ENCODE measurements around the gene CHIC1. TPM values are rescaled to one million over a fixed set of nuclear protein-coding genes. Genes with fewer than 3 reads are reported as not detected.
"Not testable (repeated sequence)": the region's sequence is repeated elsewhere in the genome, so short reads cannot be mapped to it uniquely, and the experiment has no call there.

Gene CHIC1
- total and polyA plus RNA-seq, 3 experiments from 2014 or later, result 2.5 to 8.9 (median 7.7) TPM

DNA sequence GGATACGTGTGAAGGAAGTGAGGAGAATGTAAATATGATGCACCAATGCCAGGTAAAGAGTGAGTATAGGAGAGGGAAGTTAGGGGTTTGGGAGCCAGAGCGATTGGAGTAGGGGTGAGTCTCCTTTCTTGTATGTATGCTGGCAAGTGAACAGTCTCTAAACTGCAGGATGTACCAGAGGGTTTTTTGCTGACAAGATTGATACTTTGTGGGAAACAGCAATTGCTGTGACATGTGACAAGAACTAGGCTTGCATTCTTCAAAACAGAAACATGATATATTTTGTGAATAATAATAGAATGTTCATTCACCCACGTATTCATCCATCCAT lies 706 bp downstream of the CHIC1 start:
- peak in 1 of 5 donors; percentile 28 for DNase-seq
- H3K27ac Mint-ChIP-seq, result peak overlapping the region in 7 of 8 donors; percentile 98 to 100 (median 98)
- H3K4me3 Mint-ChIP-seq, result peak overlapping the region; percentile 94 to 99 (median 95)
- H3K27me3 ChIP-seq (ENCODE audit: insufficient read depth, low read length, poor library complexity, severe bottlenecking), result no peaks in the 10 kb centered on the region
- H3K9me3 Mint-ChIP-seq, result no peaks in the 10 kb centered on the region
- H3K36me3 ChIP-seq (ENCODE audit: insufficient read depth, low read length), result no peaks in the 10 kb centered on the region
- peak overlapping the region; percentile 80 for H3K4me3 ChIP-seq (ENCODE audit: low read length)
- peaks cover 9% of the 10 kb centered on the region for H3K4me1 ChIP-seq (ENCODE audit: insufficient read depth, low read length)
- H3K4me1 Mint-ChIP-seq, result peaks cover 11 to 41% (median 25%) of the 10 kb centered on the region in 3 donors
- ChIA-PET POLR2A (interaction anchor here (0.6 kb wide), 1 partner anchor 725 kb away, joined by 3 read pairs; no protein-coding TSS in a partner anchor), CTCF (no interaction called here)
- no peaks in the 10 kb centered on the region for H3K9me3 ChIP-seq (ENCODE audit: low read length)
- peaks cover 0 to 8% (median 0%) of the 10 kb centered on the region in 3 donors for H3K36me3 Mint-ChIP-seq
- peaks cover 0 to 4% of the 10 kb centered on the region in 2 donors for H3K27me3 Mint-ChIP-seq
- H3K27ac ChIP-seq (ENCODE audit: low read depth, low read length), result peak overlapping the region; percentile 73

DNA sequence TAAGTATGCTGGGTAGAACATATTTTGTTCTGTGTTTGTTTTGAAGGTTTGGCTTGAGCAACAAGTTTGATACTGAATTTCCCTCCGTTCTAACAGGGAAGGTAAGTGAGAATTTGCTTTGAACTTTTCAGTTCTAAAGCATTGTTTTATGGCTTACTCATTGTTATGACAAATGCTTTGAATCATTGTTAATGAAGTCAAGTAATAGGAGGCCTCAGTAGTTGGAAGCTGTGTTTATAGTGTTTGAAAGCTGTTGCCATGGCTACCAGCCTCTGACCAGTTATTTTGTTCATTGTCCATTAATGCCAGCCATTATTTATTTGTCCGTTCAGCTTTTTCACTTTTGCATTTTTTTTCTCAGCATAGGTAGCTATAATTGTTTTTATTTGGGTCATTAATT lies 14.4 kb downstream of the CHIC1 start:
- no peaks in the 10 kb centered on the region for H3K9me3 ChIP-seq (ENCODE audit: low read length)
- no peak overlapping the region for H3K4me3 Mint-ChIP-seq
- H3K9me3 Mint-ChIP-seq, result peaks cover 0 to 3% (median 0%) of the 10 kb centered on the region in 5 donors
- H3K27ac ChIP-seq (ENCODE audit: low read depth, low read length), result no peak overlapping the region
- no peaks in the 10 kb centered on the region for H3K4me1 ChIP-seq (ENCODE audit: insufficient read depth, low read length)
- H3K27me3 ChIP-seq (ENCODE audit: insufficient read depth, low read length, poor library complexity, severe bottlenecking), result no peaks in the 10 kb centered on the region
- H3K4me1 Mint-ChIP-seq, result peaks cover 4 to 66% (median 44%) of the 10 kb centered on the region in 3 donors
- POLR2A ChIA-PET, result no interaction called here
- peaks cover 4 to 9% (median 4%) of the 10 kb centered on the region in 3 donors for H3K36me3 Mint-ChIP-seq
- no peaks in the 10 kb centered on the region for H3K36me3 ChIP-seq (ENCODE audit: insufficient read depth, low read length)
- no peak for DNase-seq
- no peak overlapping the region for H3K27ac Mint-ChIP-seq
- no peak overlapping the region for H3K4me3 ChIP-seq (ENCODE audit: low read length)
- H3K27me3 Mint-ChIP-seq, result peaks cover 0 to 1% of the 10 kb centered on the region in 2 donors
- CTCF ChIA-PET, result no interaction called here

DNA sequence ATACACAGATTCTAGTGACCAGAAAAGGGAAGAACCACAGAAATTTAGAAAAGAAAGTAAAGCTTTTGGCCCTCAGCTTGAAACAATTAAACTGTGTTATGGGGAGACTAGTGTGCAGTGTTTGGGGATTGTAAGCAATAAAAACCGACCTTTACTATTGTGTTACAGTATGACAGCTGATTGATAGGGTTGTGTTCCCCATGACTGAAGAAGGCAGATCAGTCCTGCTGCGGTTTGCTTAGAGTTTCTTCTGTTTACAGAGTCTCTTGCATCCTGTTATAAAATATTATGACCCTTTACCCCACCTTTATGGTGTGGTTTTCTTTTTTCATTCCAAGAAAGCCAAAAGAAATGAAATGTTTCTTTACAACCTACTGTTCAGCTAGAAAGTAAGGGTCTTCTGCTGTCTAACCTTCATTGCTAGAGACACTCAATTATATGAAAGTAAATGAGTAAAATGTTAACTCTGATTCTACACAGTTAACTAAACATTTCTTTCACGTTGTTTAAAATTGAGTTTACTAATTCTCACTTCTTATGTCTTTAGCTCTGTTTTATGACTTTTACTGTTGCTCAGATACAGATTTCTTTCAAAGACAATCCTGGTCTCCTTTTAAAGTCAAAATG lies 18.1 kb downstream of the CHIC1 start:
- peaks cover 0 to 14% (median 5%) of the 10 kb centered on the region in 3 donors for H3K36me3 Mint-ChIP-seq
- H3K27me3 ChIP-seq (ENCODE audit: insufficient read depth, low read length, poor library complexity, severe bottlenecking), result no peaks in the 10 kb centered on the region
- H3K9me3 Mint-ChIP-seq, result no peaks in the 10 kb centered on the region
- H3K9me3 ChIP-seq (ENCODE audit: low read length), result no peaks in the 10 kb centered on the region
- H3K27ac ChIP-seq (ENCODE audit: low read depth, low read length), result no peak overlapping the region
- H3K27me3 Mint-ChIP-seq, result peaks cover 0 to 1% of the 10 kb centered on the region in 2 donors
- H3K27ac Mint-ChIP-seq, result no peak overlapping the region
- no peaks in the 10 kb centered on the region for H3K36me3 ChIP-seq (ENCODE audit: insufficient read depth, low read length)
- no peak for DNase-seq
- H3K4me1 ChIP-seq (ENCODE audit: insufficient read depth, low read length), result no peaks in the 10 kb centered on the region
- H3K4me1 Mint-ChIP-seq, result peaks cover 5 to 46% (median 26%) of the 10 kb centered on the region in 3 donors
- no peak overlapping the region for H3K4me3 ChIP-seq (ENCODE audit: low read length)
- ChIA-PET POLR2A (no interaction called here), CTCF (interaction anchor here (1.3 kb wide), 1 partner anchor 15 kb away, joined by 3 read pairs; no protein-coding TSS in a partner anchor)
- H3K4me3 Mint-ChIP-seq, result no peak overlapping the region

DNA sequence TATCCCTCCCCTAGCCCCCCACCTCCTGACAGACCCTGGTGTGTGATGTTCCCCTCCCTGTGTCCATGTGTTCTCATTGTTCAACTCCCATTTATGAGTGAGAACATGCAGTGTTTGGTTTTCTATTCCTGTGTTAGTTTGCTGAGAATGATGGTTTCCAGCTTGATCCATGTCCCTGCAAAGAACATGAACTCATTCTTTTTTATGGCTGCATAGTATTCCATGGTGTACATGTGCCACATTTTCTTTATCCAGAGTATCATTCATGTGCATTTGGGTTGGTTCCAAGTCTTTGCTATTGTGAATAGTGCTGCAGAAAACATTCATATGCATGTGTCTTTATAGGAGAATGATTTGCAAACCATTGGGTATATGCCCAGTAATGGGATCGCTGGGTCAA lies 34.8 kb downstream of the CHIC1 start:
- H3K27ac ChIP-seq (ENCODE audit: low read depth, low read length); H3K4me3 Mint-ChIP-seq; H3K9me3 ChIP-seq (ENCODE audit: low read length); H3K27ac Mint-ChIP-seq; H3K9me3 Mint-ChIP-seq; CTCF ChIA-PET; H3K36me3 ChIP-seq (ENCODE audit: insufficient read depth, low read length); DNase-seq; H3K4me3 ChIP-seq (ENCODE audit: low read length); H3K27me3 ChIP-seq (ENCODE audit: insufficient read depth, low read length, poor library complexity, severe bottlenecking); H3K27me3 Mint-ChIP-seq; H3K4me1 ChIP-seq (ENCODE audit: insufficient read depth, low read length); POLR2A ChIA-PET: not testable (repeated sequence)
- peaks cover 2 to 49% (median 21%) of the 10 kb centered on the region in 3 donors for H3K36me3 Mint-ChIP-seq
- H3K4me1 Mint-ChIP-seq, result peaks cover 1 to 19% (median 8%) of the 10 kb centered on the region in 3 donors

DNA sequence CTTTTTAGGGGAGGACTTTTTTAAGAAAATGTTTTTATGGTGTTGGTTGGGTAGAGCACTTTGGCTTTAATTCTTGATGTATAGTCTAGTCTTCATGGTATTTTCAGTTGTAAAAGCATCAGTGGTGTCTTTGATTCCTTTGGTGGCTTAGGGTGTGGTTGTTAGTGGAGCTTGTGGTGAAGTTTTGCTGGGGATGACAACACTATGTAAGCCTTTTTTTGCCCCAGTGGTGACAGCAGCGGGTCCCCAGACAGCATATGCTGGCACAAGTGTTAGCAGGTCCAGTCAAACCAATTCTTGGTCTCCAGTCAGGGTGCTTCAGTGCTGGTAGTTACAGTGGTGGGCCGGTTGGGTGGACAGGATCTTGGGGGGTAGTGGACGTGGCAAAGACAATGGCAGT lies 52.0 kb downstream of the CHIC1 start:
- H3K4me3 ChIP-seq (ENCODE audit: low read length), result no peak overlapping the region
- ChIA-PET POLR2A (no interaction called here), CTCF (no interaction called here)
- H3K36me3 ChIP-seq (ENCODE audit: insufficient read depth, low read length), result no peaks in the 10 kb centered on the region
- DNase-seq, result no peak
- peak overlapping the region in 2 of 7 donors; percentile 20 to 42 for H3K4me3 Mint-ChIP-seq
- no peak overlapping the region for H3K27ac ChIP-seq (ENCODE audit: low read depth, low read length)
- H3K27me3 ChIP-seq (ENCODE audit: insufficient read depth, low read length, poor library complexity, severe bottlenecking), result no peaks in the 10 kb centered on the region
- H3K9me3 Mint-ChIP-seq, result peaks cover 9 to 34% (median 18%) of the 10 kb centered on the region in 5 donors
- H3K27me3 Mint-ChIP-seq, result peaks cover 0 to 13% of the 10 kb centered on the region in 2 donors
- peaks cover 15 to 27% (median 18%) of the 10 kb centered on the region in 3 donors for H3K4me1 Mint-ChIP-seq
- H3K4me1 ChIP-seq (ENCODE audit: insufficient read depth, low read length), result peaks cover 3% of the 10 kb centered on the region
- H3K27ac Mint-ChIP-seq, result no peak overlapping the region
- H3K36me3 Mint-ChIP-seq, result peaks cover 11 to 34% (median 33%) of the 10 kb centered on the region in 3 donors
- no peaks in the 10 kb centered on the region for H3K9me3 ChIP-seq (ENCODE audit: low read length)

- H3K4me1 Mint-ChIP-seq, result peaks cover 15 to 23% (median 16%) of the 10 kb centered on the region in 3 donors
These were observed 78.7 kb downstream of the CHIC1 start for GRCh38 chrX:73641669-73642068.

DNA sequence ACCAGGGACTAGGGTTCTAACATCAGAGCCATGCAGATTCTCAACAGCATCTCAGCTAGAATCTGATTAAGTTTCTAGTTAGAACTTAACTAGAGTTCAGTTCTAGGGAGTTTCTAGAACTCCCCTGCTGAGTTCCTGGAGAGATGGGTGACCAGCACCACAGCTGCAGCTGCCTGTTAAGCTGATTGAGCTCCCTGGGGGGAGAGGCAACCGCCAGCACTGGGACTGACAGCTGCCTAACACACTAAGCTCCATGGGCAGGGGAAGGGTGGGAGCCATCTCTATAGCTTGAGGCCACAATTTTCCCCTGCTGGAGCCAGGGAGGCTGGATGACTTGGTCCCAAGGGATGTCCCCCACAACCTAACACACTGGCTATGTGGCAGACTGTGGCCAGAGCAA lies 84.2 kb downstream of the CHIC1 start:
- H3K4me1 ChIP-seq (ENCODE audit: insufficient read depth, low read length), result no peaks in the 10 kb centered on the region
- DNase-seq, result no peak
- H3K27ac ChIP-seq (ENCODE audit: low read depth, low read length), result no peak overlapping the region
- no peak overlapping the region for H3K4me3 ChIP-seq (ENCODE audit: low read length)
- Mint-ChIP-seq H3K27ac (peak overlapping the region in 1 of 8 donors; percentile 58), H3K36me3 (peaks cover 11 to 30% (median 23%) of the 10 kb centered on the region in 3 donors), H3K4me1 (no peaks in the 10 kb centered on the region), H3K27me3 (no peaks in the 10 kb centered on the region), H3K9me3 (peaks cover 0 to 40% (median 21%) of the 10 kb centered on the region in 5 donors), H3K4me3 (no peak overlapping the region)
- H3K9me3 ChIP-seq (ENCODE audit: low read length), result no peaks in the 10 kb centered on the region
- no peaks in the 10 kb centered on the region for H3K27me3 ChIP-seq (ENCODE audit: insufficient read depth, low read length, poor library complexity, severe bottlenecking)
- POLR2A ChIA-PET, result no interaction called here
- H3K36me3 ChIP-seq (ENCODE audit: insufficient read depth, low read length), result no peaks in the 10 kb centered on the region
- CTCF ChIA-PET, result no interaction called here

More at GRCh38 chrX:73641669-73642068, 78.7 kb downstream of the CHIC1 start:
- Mint-ChIP-seq H3K36me3 (peaks cover 21 to 69% (median 56%) of the 10 kb centered on the region in 3 donors), H3K9me3 (peaks cover 23 to 73% (median 47%) of the 10 kb centered on the region in 5 donors)
- DNase-seq; H3K4me3 Mint-ChIP-seq; H3K27me3 Mint-ChIP-seq; CTCF ChIA-PET; H3K36me3 ChIP-seq (ENCODE audit: insufficient read depth, low read length); H3K27ac Mint-ChIP-seq; H3K4me3 ChIP-seq (ENCODE audit: low read length); H3K27me3 ChIP-seq (ENCODE audit: insufficient read depth, low read length, poor library complexity, severe bottlenecking); H3K27ac ChIP-seq (ENCODE audit: low read depth, low read length); POLR2A ChIA-PET; H3K9me3 ChIP-seq (ENCODE audit: low read length); H3K4me1 ChIP-seq (ENCODE audit: insufficient read depth, low read length): not testable (repeated sequence)

DNA sequence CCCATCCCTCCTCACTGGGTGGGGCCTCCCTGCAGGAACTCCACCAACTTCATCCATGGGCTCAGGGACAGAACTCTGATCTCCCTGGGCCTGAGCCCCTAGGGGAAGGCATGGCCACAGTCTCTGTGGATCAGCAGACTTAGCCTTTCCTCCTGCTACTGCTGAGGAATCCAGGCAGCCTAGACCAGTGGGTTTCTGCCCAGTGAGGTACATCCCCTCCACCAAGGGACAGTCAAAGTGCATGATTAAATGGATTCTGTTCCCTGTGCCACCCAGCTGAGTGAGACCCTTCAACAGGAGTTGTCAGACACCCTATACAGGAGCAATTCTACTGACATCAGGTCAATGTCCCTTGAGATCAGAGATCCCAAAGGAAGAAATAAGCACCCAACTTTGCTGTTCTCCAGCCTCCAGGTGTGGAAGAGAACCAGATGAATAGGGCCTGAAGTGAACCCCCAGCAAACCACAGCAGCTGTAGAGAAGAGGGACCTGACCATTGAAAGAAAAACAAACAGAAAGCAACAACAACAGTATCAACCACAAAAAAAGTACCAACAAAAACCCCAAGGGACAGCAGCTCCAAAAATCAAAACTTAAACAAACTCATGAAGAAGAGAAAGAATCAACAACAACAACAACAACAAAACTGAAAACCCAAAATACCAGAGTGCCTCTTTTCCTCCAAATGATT lies 84.8 kb downstream of the CHIC1 start:
- H3K27me3 Mint-ChIP-seq, result no peaks in the 10 kb centered on the region
- Histone ChIP-seq H3K27ac (ENCODE audit: low read depth, low read length) (no peak overlapping the region), H3K9me3 (ENCODE audit: low read length) (no peaks in the 10 kb centered on the region), H3K4me3 (ENCODE audit: low read length) (no peak overlapping the region), H3K27me3 (ENCODE audit: insufficient read depth, low read length, poor library complexity, severe bottlenecking) (no peaks in the 10 kb centered on the region), H3K36me3 (ENCODE audit: insufficient read depth, low read length) (no peaks in the 10 kb centered on the region), H3K4me1 (ENCODE audit: insufficient read depth, low read length) (no peaks in the 10 kb centered on the region)
- H3K4me3 Mint-ChIP-seq, result no peak overlapping the region
- H3K9me3 Mint-ChIP-seq, result peaks cover 0 to 42% (median 23%) of the 10 kb centered on the region in 5 donors
- H3K4me1 Mint-ChIP-seq, result no peaks in the 10 kb centered on the region
- no peak for DNase-seq
- H3K27ac Mint-ChIP-seq, result no peak overlapping the region
- POLR2A ChIA-PET, result no interaction called here
- CTCF ChIA-PET, result no interaction called here
- H3K36me3 Mint-ChIP-seq, result peaks cover 11 to 35% (median 23%) of the 10 kb centered on the region in 3 donors

Measured in CD8-positive, alpha-beta memory T cell (primary cell).